Activated CD4-positive, CD25-positive, alpha-beta regulatory T cell treated with anti-CD3 and anti-CD28 coated beads, Interleukin-2, amount 50 U/mL, for 16 hours (primary cell): Measurements from ENCODE around the gene RAB31.

Experiments used
- DNase-seq: peaks from one replicate; pipeline ENCODE4 v3.0.0-alpha.2; 2020; ENCODE audit warnings: low read depth, low spot score

RAB31 gene

GRCh38 chr18:9817286-9817685 lies 109.2 kb downstream of the RAB31 start:
- no peak for DNase-seq

GRCh38 chr18:9817725-9818422 lies 109.8 kb downstream of the RAB31 start:
- DNase-seq: no peak

- no peak for DNase-seq
These were observed 110.3 kb downstream of the RAB31 start for GRCh38 chr18:9818423-9818734.

GRCh38 chr18:9820127-9820526 lies 112.0 kb downstream of the RAB31 start:
- no peak for DNase-seq

GRCh38 chr18:9820719-9821118 lies 112.6 kb downstream of the RAB31 start:
- no peak for DNase-seq

- DNase-seq: no peak
These were observed 114.6 kb downstream of the RAB31 start for GRCh38 chr18:9822587-9823185.

GRCh38 chr18:9823805-9824473 lies 115.8 kb downstream of the RAB31 start:
- no peak for DNase-seq

- no peak for DNase-seq
These were observed 116.4 kb downstream of the RAB31 start for GRCh38 chr18:9824474-9824832.

GRCh38 chr18:9824952-9825371 lies 116.9 kb downstream of the RAB31 start:
- no peak for DNase-seq

- no peak for DNase-seq
These were observed 117.5 kb downstream of the RAB31 start for GRCh38 chr18:9825571-9826073.

- DNase-seq: no peak
These were observed 118.6 kb downstream of the RAB31 start for GRCh38 chr18:9826685-9827084.

- no peak for DNase-seq
These were observed 119.2 kb downstream of the RAB31 start for GRCh38 chr18:9827211-9827792.

GRCh38 chr18:9827793-9828505 lies 119.8 kb downstream of the RAB31 start:
- no peak for DNase-seq

GRCh38 chr18:9828506-9829396 lies 120.7 kb downstream of the RAB31 start:
- DNase-seq: no peak

- DNase-seq: no peak
These were observed 121.3 kb downstream of the RAB31 start for GRCh38 chr18:9829397-9829712.

- DNase-seq: no peak
These were observed 123.1 kb downstream of the RAB31 start for GRCh38 chr18:9831036-9831722.

- no peak for DNase-seq
These were observed 123.7 kb downstream of the RAB31 start for GRCh38 chr18:9831723-9832199.

- DNase-seq: no peak
These were observed 124.8 kb downstream of the RAB31 start for GRCh38 chr18:9832871-9833270.

- no peak for DNase-seq
These were observed 126.5 kb downstream of the RAB31 start for GRCh38 chr18:9834551-9834950.

- no peak for DNase-seq
These were observed 127.1 kb downstream of the RAB31 start for GRCh38 chr18:9835113-9835755.
